Measurements from ENCODE around the gene CTNNAL1.

DNA sequence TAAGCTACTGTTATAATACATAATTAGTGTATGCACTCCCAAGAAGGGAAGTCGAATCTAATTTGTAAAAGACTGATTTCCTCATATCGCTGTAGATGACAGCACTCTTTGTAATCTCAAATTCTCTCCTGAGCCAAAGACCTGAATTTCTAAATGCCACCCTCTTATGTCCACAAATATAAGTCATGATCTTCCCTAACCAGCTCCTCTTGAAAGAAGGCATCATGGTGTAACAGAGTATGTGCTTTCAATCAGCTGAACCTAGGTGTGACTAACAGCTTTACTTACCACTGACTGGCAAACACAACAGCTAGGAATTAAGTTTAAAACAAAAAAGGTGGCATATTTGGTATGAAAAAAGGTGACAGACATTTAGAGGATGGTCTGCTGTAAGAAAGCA, 34.0 kb upstream of the CTNNAL1 start:
- TF ChIP-seq, protein P1, sequence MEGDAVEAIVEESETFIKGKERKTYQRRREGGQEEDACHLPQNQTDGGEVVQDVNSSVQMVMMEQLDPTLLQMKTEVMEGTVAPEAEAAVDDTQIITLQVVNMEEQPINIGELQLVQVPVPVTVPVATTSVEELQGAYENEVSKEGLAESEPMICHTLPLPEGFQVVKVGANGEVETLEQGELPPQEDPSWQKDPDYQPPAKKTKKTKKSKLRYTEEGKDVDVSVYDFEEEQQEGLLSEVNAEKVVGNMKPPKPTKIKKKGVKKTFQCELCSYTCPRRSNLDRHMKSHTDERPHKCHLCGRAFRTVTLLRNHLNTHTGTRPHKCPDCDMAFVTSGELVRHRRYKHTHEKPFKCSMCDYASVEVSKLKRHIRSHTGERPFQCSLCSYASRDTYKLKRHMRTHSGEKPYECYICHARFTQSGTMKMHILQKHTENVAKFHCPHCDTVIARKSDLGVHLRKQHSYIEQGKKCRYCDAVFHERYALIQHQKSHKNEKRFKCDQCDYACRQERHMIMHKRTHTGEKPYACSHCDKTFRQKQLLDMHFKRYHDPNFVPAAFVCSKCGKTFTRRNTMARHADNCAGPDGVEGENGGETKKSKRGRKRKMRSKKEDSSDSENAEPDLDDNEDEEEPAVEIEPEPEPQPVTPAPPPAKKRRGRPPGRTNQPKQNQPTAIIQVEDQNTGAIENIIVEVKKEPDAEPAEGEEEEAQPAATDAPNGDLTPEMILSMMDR (IDR thresholded peaks at IDR 0.05): no peak
- no peak for TF ChIP-seq POLR2A (IDR thresholded peaks at IDR 0.05)

All from stomach (tissue), 4 donors.